Tracheal epithelial cell (primary cell): ENCODE results near the gene ASPDH. TPM values are rescaled to one million over a fixed set of nuclear protein-coding genes. Genes with fewer than 3 reads are reported as not detected.

Experiments
- total RNA-seq: library from RNA; depleted of rRNA; stranded (reverse); fragments of >200 nt; gene quantifications from 2 replicates; pipeline ENCODE4 v1.2.1, GENCODE V29; 2014

The ASPDH gene
- not detected in 2 replicates for total RNA-seq

GRCh38 chr19:50513746-50514345 lies at the start of gene ASPDH:
Gene ASPDH (minus strand): TSS chr19:50513913. CDS start chr19:50513823, 90 bp downstream.

GRCh38 chr19:50511069-50511822 lies 2.5 kb downstream of the ASPDH start, which contains the start of gene JOSD2:
Gene JOSD2 (minus strand): TSS chr19:50511191. CDS start chr19:50510431, 760 bp downstream.

GRCh38 chr19:50476224-50476906 lies 37.3 kb downstream of the ASPDH start, which contains the start of the genes EMC10 and GARIN5A:
Gene EMC10 (plus strand): TSS chr19:50476507. CDS start chr19:50476545, 38 bp downstream.
Gene GARIN5A (minus strand): TSS chr19:50476848. CDS start chr19:50476388, 460 bp downstream.

Other genes starting within 250 kb of the ASPDH start
- gene KCNC3, start 184.5 kb downstream of the ASPDH start, total RNA-seq: under 0.01 TPM in 2 replicates
- gene NAPSA, start 148.3 kb downstream of the ASPDH start, total RNA-seq: 0.21 and 0.72 TPM in 2 replicates
- 68.0 and 84.3 TPM in 2 replicates for gene NR1H2, start 137.5 kb downstream of the ASPDH start, total RNA-seq
- 30.9 and 52.3 TPM in 2 replicates for gene POLD1, start 129.6 kb downstream of the ASPDH start, total RNA-seq
- not detected in 2 replicates for gene SPIB, start 95.0 kb downstream of the ASPDH start, total RNA-seq
- not detected in 2 replicates for gene MYBPC2, start 81.0 kb downstream of the ASPDH start, total RNA-seq
- gene EMC10, start 37.4 kb downstream of the ASPDH start, total RNA-seq: 29.4 and 47.2 TPM in 2 replicates
- gene GARIN5A, start 37.1 kb downstream of the ASPDH start, total RNA-seq: 0.21 TPM in 1 of 2 replicates, not detected in the other
- gene JOSD2, start 2.7 kb downstream of the ASPDH start, total RNA-seq: 11.1 and 22.7 TPM in 2 replicates
- gene LRRC4B, start 54.5 kb upstream of the ASPDH start, total RNA-seq: not detected in 2 replicates
- not detected in 2 replicates for gene SYT3, start 126.0 kb upstream of the ASPDH start, total RNA-seq
- 0.72 TPM in 1 of 2 replicates, not detected in the other for gene C19orf81, start 135.5 kb upstream of the ASPDH start, total RNA-seq
- not detected in 2 replicates for gene SHANK1, start 205.9 kb upstream of the ASPDH start, total RNA-seq
- gene CLEC11A, start 209.5 kb upstream of the ASPDH start, total RNA-seq: not detected in 2 replicates